MM.1S (cell line): Measurements from ENCODE around the gene PHC1.

ENCODE experiments used
- DNase-seq: peaks from one replicate; pipeline ENCODE4 v3.0.0-alpha.2; 2015
- H2AFZ ChIP-seq: fragments of 300-600 bp; sonication (generic); 2 replicates; pipeline ENCODE4 v1.6.0; 2016; ENCODE audit warnings: antibody characterized with exemption, low read length
- H3F3A ChIP-seq: fragments of 300-600 bp; sonication (generic); 2 replicates; pipeline ENCODE4 v1.6.1; 2016; ENCODE audit warnings: mild to moderate bottlenecking, antibody characterized with exemption, low read length, moderate library complexity, mixed read lengths; ENCODE audit not compliant: insufficient read depth
- H3K27ac ChIP-seq: fragments of 300-600 bp; sonication (generic); 2 replicates; pipeline ENCODE4 v1.5.1; 2016; ENCODE audit warnings: mild to moderate bottlenecking, low read length
- H3K27me3 ChIP-seq: fragments of 300-600 bp; sonication (generic); replicated peaks from 2 replicates; pipeline ENCODE4 v1.6.0; 2016; ENCODE audit warnings: low read length; ENCODE audit not compliant: insufficient read depth
- H3K36me3 ChIP-seq: fragments of 300-600 bp; sonication (generic); replicated peaks from 2 replicates; pipeline ENCODE4 v1.6.1; 2016; ENCODE audit warnings: mild to moderate bottlenecking, low read length, mixed read lengths; ENCODE audit not compliant: insufficient read depth
- H3K4me1 ChIP-seq: fragments of 300-600 bp; sonication (generic); 2 replicates; pipeline ENCODE4 v1.6.1; 2016; ENCODE audit warnings: low read length, mixed read lengths
- H3K4me2 ChIP-seq: fragments of 300-600 bp; sonication (generic); 2 replicates; pipeline ENCODE4 v1.6.0; 2016; ENCODE audit warnings: low read depth, low read length
- H3K4me3 ChIP-seq: fragments of 300-600 bp; sonication (generic); 2 replicates; pipeline ENCODE4 v1.5.1; 2016; ENCODE audit warnings: low read length, mixed read lengths
- H3K79me2 ChIP-seq: fragments of 300-600 bp; sonication (generic); 2 replicates; pipeline ENCODE4 v1.6.1; 2016; ENCODE audit warnings: mixed run types, low read length, mixed read lengths
- H3K9ac ChIP-seq: fragments of 300-600 bp; sonication (generic); 2 replicates; pipeline ENCODE4 v1.6.1; 2016; ENCODE audit warnings: low read length, mixed read lengths
- H3K9me2 ChIP-seq: fragments of 300-600 bp; sonication (generic); replicated peaks from 2 replicates; pipeline ENCODE4 v1.6.1; 2016; ENCODE audit warnings: mild to moderate bottlenecking, low read length, mixed read lengths; ENCODE audit not compliant: insufficient read depth
- H3K9me3 ChIP-seq: fragments of 300-600 bp; sonication (generic); replicated peaks from 2 replicates; pipeline ENCODE4 v1.6.1; 2016; ENCODE audit warnings: mild to moderate bottlenecking, low read length, mixed read lengths; ENCODE audit not compliant: insufficient read depth
- H4K20me1 ChIP-seq: fragments of 300-600 bp; sonication (generic); 2 replicates; pipeline ENCODE4 v1.6.1; 2016; ENCODE audit warnings: mild to moderate bottlenecking, low read length, moderate library complexity, mixed read lengths; ENCODE audit not compliant: insufficient read depth
- EZH2 ChIP-seq: fragments of 300-600 bp; sonication (generic); optimal IDR thresholded peaks from 2 replicates; pipeline ENCODE3; 2017; ENCODE audit warnings: low read depth, mild to moderate bottlenecking, antibody characterized with exemption, low read length, mixed read lengths
- EZH2phosphoT487 ChIP-seq: fragments of 300-600 bp; sonication (generic); IDR thresholded peaks from 2 replicates; pipeline ENCODE4 v1.6.1; 2018; ENCODE audit warnings: antibody characterized with exemption, low read length
- TF ChIP-seq, protein P1 (sequence below): fragments of 300-600 bp; sonication (generic); IDR thresholded peaks from 2 replicates; pipeline ENCODE4 v1.5.1; 2016; ENCODE audit warnings: antibody characterized with exemption, low read length, mixed read lengths

The PHC1 gene

DNA sequence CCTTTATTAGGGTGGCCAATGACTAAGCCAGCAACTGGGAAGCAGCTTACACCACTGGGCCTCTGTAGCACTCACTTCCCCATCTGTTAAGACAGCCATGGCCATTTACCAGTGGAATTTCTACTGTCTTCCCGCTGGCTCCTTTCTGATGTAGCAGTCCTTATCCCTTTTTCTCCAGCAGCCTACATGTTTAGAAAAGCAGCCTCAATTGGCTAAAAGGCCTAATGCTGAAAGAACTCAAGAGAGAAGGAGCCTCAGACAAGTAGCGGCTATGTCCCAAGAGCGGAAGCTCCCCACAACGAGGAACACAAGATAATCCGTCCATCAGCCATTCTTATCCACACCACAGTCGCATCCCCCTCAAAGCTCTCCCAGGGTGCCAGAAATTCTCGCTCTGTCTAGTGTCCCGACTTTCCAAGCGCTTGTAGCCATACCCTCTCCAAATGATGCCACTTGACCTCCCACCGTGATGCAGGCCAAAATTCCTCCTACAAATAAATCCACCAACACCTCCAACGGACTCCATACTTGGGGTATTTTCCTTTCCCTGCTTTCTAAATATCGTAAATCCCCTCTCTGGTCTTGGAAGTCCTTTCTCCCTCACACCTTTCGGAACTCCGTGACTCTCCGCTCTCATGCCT, 34.5 kb downstream of the PHC1 start:
- H2AFZ ChIP-seq = peak overlapping the region; percentile 88
- peaks cover 44% of the 10 kb centered on the region for H3K79me2 ChIP-seq

DNA sequence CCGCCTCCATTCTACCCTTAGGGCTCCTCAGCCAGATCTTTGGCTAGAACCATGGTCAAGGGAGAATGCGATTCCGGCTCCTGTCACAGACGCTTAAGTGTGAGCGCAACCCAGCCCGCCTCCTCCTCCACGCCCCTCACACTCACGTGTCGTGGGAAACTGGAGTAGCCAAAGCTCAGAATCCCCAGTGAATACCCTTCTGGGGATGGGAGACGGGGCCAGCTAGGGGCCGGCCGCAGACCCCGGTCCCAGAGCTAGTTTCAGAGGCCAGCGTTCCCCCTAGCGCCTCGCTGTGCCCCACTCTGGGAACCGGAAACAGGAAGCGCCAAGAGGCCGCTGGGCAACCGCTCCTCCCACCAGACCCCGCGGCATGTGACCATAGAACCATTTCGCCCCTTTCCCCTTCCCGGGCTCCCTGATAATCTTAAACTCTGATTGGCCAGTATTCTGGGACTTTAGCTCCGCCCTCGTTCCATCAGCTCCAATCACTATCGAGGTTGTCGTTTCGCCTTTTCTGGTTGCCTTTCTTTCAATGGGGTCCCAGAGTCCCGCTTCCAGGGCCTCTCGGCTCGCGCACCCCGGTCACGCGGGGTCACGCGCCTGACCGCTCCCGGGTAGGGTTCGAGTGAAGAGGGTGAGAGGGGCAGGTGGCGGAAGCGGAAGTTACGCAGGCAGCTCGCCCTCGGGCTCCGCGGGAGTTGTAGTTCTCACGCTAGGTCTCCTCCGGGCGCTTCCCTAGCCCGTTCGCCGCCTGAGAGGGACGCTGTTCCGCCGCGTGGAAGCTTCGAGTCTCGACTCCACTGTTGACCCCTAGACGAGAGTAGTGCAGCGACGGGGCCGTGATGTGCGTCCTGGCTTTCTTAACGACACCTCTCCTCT, 35.3 kb downstream of the PHC1 start, which contains the start of gene M6PR:
TSS of gene M6PR (minus strand) at position 304 of the 879 bp plus-strand sequence. CDS start 3,241 bp downstream, outside the sequence.
- H3K27ac ChIP-seq = peak within 1 kb of the TSS; percentile 94
- peak; percentile 96 for DNase-seq
- H3K36me3 ChIP-seq = peaks cover 11% of the 10 kb centered on the region
- peak within 1 kb of the TSS; percentile 88 for H2AFZ ChIP-seq
- peak within 1 kb of the TSS; percentile 94 for H3K9ac ChIP-seq
- peaks cover 10% of the 10 kb centered on the region; the same call in 1 of the 2 replicates for H3F3A ChIP-seq
- peaks cover 18% of the 10 kb centered on the region for H3K4me1 ChIP-seq
- no peaks in the 10 kb centered on the region for H3K27me3 ChIP-seq
- 0 out of 2 replicates have a peak, but pooled peaks cover 5% of the 10 kb centered on the region for H4K20me1 ChIP-seq
- H3K4me3 ChIP-seq = peak within 1 kb of the TSS; percentile 98
- H3K79me2 ChIP-seq = peaks cover 44% of the 10 kb centered on the region
- no peak for TF ChIP-seq EZH2phosphoT487
- TF ChIP-seq, protein P1, sequence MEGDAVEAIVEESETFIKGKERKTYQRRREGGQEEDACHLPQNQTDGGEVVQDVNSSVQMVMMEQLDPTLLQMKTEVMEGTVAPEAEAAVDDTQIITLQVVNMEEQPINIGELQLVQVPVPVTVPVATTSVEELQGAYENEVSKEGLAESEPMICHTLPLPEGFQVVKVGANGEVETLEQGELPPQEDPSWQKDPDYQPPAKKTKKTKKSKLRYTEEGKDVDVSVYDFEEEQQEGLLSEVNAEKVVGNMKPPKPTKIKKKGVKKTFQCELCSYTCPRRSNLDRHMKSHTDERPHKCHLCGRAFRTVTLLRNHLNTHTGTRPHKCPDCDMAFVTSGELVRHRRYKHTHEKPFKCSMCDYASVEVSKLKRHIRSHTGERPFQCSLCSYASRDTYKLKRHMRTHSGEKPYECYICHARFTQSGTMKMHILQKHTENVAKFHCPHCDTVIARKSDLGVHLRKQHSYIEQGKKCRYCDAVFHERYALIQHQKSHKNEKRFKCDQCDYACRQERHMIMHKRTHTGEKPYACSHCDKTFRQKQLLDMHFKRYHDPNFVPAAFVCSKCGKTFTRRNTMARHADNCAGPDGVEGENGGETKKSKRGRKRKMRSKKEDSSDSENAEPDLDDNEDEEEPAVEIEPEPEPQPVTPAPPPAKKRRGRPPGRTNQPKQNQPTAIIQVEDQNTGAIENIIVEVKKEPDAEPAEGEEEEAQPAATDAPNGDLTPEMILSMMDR = peak; percentile 52
- H3K9me3 ChIP-seq = no peaks in the 10 kb centered on the region
- no peaks in the 10 kb centered on the region for H3K9me2 ChIP-seq
- peak within 1 kb of the TSS; percentile 84 for H3K4me2 ChIP-seq

More for the DNA sequence above, 34.5 kb downstream of the PHC1 start:
- Histone ChIP-seq H3F3A (peaks cover 10% of the 10 kb centered on the region; the same call in 1 of the 2 replicates), H4K20me1 (0 out of 2 replicates have a peak, but pooled peaks cover 5% of the 10 kb centered on the region), H3K36me3 (peaks cover 17% of the 10 kb centered on the region), H3K4me3 (peak overlapping the region; percentile 98), H3K9me2 (no peaks in the 10 kb centered on the region), H3K9me3 (no peaks in the 10 kb centered on the region), H3K9ac (peak overlapping the region; percentile 94), H3K27ac (peak overlapping the region; percentile 94), H3K4me2 (peak overlapping the region; percentile 84), H3K4me1 (peaks cover 18% of the 10 kb centered on the region), H3K27me3 (no peaks in the 10 kb centered on the region)
- TF ChIP-seq, protein P1 = no peak
- TF ChIP-seq EZH2phosphoT487 = no peak
- no peak for TF ChIP-seq EZH2
- DNase-seq = peak; percentile 27

DNA sequence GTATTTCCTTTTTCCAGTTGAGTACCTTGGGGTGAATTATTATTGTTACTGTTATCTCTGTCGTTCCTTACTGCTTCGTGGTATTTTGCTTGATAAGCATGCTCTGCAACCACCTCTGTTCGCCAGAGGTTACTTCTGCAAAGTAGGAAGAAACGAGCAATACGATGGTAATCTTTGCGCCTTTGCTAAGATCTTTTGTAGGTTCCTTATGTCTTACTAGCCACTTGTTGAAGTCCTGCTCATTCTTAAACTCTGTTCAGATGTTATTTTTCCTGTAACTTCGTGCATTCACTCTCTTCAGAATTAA, 35.9 kb downstream of the PHC1 start:
- Histone ChIP-seq H2AFZ (peak overlapping the region; percentile 88), H3K27me3 (no peaks in the 10 kb centered on the region), H3K36me3 (peaks cover 9% of the 10 kb centered on the region), H3K9me2 (no peaks in the 10 kb centered on the region), H4K20me1 (0 out of 2 replicates have a peak, but pooled peaks cover 5% of the 10 kb centered on the region), H3K9ac (peak overlapping the region; percentile 94), H3K79me2 (peaks cover 42% of the 10 kb centered on the region), H3K27ac (peak overlapping the region; percentile 94; the same call in 1 of the 2 replicates), H3K4me1 (peaks cover 18% of the 10 kb centered on the region), H3K4me2 (peak overlapping the region; percentile 84), H3F3A (peaks cover 10% of the 10 kb centered on the region; the same call in 1 of the 2 replicates), H3K4me3 (peak overlapping the region; percentile 98), H3K9me3 (no peaks in the 10 kb centered on the region)
- no peak for DNase-seq
- TF ChIP-seq EZH2 (no peak), EZH2phosphoT487 (no peak)
- TF ChIP-seq, protein P1 = no peak
